Stimulated activated CD8-positive, alpha-beta memory T cell treated with anti-CD3 and anti-CD28 coated beads, Interleukin-15, amount 100 ng/mL, for 4 hours (primary cell): Measurements from ENCODE around the gene CTSF.
A peak's percentile ranks its signal among the peaks of the same experiment; 100 is the strongest.
"Not testable (repeated sequence)": the region's sequence is repeated elsewhere in the genome, so short reads cannot be mapped to it uniquely, and the experiment has no call there.

Experiments
- DNase-seq, 2 donors: peaks; one replicate each; pipeline ENCODE4 v3.0.0-alpha.2; 2020; ENCODE audit warnings: low read depth in 2 of 2

CTSF gene

DNA sequence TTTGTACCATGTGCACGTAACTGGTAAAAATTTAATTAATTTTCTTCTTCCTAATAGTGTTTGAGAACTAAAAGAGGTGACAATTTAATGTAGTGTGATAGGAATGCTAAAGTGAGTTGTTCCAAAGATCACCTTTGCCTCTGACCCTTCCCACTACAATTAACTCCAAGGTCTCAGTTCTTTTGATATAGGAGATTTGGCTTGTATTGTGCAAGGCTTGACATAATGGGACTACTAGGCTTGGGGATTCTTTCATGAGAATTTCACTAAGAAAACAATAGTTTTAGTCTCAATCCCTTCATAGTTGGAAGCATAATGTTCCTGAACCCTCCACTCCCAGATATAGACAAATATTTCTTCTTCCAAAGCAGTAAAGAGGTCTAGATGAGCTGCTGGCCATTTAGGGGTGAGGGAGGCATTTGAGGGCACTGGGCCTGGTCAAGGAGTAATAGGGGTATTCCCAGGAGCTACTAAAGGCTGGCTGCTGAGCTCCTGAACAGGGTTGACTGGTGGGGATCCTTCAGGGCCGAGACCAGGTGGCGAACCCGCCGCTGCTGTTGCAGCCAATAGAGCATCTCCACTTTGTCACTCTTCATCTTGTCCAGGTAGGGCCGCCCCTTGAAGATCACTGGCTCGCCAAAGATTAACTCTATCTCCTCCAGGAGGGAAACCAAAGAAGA is 21.7 kb upstream of the CTSF start:
- DNase-seq: no peak

DNA sequence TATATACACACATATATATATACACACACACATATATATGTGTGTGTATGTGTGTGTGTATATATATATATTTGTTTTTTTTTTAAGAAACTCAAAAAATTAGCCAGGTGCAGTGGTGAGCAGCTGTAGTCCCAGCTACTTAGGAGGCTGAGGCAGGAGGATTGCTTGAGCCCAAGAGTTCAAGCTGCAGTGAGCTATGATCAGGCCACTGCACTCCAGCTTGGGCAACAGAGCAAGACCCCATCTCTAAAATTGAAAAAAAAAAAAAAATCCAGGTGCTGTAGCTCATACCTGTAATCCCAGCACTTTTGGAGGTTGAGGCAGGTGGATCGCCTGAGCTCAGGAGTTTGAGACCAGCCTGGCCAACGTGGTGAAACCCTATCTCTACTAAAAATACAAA is 20.9 kb upstream of the CTSF start:
- DNase-seq: not testable (repeated sequence)

GRCh38 chr11:66586136-66586535 is 17.7 kb upstream of the CTSF start:
- no peak for DNase-seq

DNA sequence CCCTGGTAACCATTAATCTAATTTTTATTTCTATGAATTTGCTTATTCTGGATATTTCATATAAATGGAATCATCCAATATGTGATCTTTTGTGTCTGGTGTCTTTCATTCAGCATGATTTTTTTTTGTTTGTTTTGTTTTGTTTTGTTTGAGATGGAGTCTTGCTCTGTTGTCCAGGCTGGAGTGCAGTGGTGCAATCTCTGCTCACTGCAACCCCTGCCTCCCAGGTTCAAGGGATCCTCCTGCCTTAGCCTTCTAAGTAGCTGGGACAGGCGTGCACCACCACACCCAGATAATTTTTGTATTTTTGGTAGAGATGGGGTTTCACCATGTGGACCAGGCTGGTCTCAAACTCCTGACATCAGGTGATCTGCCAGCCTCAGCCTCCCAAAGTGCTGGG is 17.0 kb upstream of the CTSF start:
- not testable (repeated sequence) for DNase-seq

DNA sequence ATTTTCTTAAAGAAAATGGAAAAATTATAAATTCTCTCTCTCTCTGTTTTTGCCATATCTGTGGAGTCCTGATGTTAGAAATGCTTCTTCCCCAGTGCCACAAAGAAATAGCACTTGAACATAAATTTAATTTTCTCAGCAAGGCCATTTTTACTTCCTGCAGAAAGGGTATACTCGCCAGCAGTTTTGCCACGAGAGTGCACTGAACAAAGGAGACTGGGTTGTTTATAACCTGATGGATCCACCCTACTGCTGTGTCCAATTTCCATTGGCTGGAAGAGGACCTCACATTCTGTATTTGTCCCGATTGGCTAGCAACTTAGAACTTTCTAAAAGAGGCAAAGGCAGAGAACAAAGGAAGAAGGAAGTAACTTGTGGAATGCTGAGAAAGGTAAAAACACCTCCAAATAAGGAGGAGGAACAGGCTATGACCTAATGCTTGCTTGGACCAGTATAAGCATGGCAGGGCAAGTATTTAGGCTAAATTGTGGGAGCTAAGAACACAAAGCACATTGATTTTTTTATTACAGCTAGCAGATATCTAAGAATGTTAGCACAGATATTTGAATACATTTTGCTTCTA is 14.2 kb upstream of the CTSF start:
- not testable (repeated sequence) for DNase-seq

- no peak for DNase-seq
These were observed 12.9 kb upstream of the CTSF start for GRCh38 chr11:66581261-66581660.

GRCh38 chr11:66580803-66581202 is 12.4 kb upstream of the CTSF start:
- no peak for DNase-seq

DNA sequence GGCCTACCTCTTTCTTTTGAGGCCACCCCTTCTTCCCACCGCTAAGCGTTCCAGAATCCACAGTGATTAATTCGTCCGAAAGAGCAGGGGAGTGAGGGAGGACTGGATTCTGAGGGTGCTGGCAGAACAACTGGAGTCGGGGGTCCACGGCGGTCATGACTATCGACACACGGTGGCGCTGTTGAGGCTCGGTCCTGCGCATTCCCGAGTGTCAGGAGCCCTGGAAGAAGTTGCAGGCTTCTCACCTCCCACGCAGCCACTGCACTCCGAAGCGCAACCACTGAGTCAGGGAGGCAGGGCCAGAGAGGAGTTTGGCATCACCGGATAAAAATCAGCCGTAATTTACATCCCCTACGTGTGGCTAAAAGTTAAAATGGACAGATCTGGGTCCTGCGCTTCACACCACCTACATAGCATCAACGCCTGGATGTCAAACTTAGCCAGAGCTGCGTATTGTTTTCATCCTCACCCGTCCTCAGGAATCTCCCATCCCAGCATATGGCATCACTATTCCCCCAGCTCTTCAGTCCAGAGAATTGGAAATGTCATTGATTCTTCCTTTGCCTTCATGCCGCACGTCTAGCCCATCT is 10.7 kb upstream of the CTSF start:
- DNase-seq: peak; percentile 53 to 58

- DNase-seq: no peak
These were observed 2.4 kb upstream of the CTSF start for GRCh38 chr11:66570850-66571180.

- DNase-seq: no peak
These were observed 1.9 kb upstream of the CTSF start for GRCh38 chr11:66570079-66570849.

- DNase-seq: no peak
These were observed 670 bp upstream of the CTSF start for GRCh38 chr11:66569076-66569475.

GRCh38 chr11:66567787-66568123 is 651 bp downstream of the CTSF start:
- DNase-seq: no peak

- DNase-seq: no peak
These were observed 2.2 kb downstream of the CTSF start for GRCh38 chr11:66566221-66566620.

GRCh38 chr11:66564984-66565383 is 3.4 kb downstream of the CTSF start:
- DNase-seq: no peak

DNA sequence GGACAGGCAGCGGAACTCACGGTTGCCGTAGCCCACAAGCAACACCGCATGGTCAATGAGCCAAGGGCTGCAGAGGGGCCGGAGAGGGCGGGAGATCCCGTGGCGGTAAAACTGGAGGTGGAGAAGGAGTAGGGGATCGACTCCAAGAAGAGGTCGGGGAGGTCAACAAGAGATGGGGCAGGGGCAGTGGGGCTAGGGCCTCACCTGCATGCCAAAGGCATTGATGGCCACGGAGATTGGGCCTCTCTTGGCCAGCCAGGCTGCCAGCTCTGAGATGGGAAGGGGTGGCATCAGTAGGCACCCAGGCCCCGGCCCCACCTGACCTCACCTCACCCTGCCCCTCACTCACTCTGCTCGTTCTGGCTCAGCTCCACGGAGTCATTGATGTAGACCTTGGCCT is 3.9 kb downstream of the CTSF start:
- DNase-seq: no peak

DNA sequence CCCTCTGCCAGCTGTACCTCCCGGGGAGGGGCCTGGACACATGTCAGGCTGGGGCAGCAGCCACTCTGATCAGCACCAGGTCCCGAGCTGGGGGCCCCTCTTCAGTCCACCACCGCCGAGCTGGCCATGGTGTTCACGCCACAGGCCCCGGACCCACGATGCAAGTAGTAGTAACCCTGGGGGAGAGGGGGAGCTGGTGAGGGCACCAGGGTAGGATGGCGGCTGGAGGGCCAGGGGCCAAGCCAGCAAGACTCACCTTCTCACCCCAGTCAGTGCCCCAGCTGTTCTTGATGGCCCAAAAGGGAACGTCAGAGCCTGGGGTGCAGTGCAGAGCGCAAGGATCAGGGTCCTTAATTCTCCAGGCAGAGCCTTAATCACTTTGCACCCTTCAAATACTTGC is 4.6 kb downstream of the CTSF start:
- no peak for DNase-seq

- DNase-seq: no peak
These were observed 5.4 kb downstream of the CTSF start for GRCh38 chr11:66562907-66563583.

DNA sequence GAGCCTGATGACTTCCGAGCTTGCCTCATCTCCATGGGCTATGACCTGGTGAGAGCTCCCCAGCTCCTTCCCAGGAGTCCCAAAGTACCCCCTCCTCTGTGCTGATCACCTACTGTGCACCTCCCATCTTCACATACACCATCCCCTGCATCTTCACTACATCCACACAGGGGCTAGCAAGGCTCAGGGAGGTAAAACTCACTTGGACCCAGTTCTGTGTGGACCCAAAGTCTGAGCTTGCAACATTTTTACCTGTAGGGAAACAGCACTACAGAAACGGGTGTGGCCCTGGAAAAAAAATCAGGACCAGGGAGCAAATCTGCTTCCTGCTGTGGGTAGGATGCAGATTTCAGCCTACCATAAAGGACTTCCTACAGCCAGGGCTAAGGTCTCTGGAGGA is 6.1 kb downstream of the CTSF start:
- no peak for DNase-seq

DNA sequence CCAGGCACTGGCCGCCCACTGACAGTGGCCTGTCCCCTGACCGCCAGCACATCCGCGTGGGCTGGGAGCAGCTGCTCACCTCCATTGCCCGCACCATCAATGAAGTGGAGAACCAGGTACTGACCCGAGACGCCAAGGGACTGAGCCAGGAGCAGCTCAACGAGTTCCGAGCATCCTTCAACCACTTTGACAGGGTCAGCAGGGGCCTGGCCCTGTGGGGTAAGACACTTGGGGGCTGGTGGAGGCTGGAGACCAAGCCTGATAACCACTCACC is 6.5 kb downstream of the CTSF start:
- DNase-seq: no peak

- no peak for DNase-seq
These were observed 7.0 kb downstream of the CTSF start for GRCh38 chr11:66561178-66561974.

DNA sequence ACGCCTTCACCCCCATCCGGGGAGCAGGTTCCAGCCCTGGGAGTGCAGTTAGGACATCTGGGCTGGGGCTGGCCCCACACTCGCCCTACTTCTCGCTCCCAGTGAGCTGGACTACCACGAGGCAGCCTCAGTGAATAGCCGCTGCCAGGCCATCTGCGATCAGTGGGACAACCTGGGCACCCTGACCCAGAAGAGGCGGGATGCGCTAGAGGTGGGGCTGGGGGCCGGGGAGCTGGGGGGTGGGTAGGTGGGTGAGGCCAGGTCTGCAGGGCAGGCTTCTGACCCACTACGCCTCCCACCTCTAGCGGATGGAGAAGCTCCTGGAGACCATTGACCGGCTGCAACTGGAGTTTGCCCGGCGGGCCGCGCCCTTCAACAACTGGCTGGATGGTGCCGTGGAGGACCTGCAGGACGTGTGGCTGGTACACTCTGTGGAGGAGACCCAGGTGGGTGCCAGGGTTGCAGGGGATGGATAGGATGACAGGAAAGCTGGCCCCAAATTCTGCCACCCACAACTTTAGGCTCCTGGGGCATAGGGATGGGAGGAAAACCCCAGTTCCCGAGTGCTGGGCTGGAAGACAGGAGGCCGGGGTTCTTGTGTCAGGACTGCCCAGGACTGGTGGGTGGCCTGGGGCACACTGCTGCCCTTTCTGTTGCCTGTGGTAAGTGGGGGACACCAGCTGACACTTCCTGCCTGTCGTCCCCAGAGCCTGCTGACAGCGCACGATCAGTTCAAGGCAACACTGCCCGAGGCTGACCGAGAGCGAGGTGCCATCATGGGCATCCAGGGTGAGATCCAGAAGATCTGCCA is 8.3 kb downstream of the CTSF start:
- DNase-seq: no peak
